WTC11 (cell line): ENCODE measurements around the gene CNPY1. TPM values are rescaled to one million over a fixed set of nuclear protein-coding genes. Genes with fewer than 3 reads are reported as not detected.

ENCODE experiments used
- ATAC-seq: fragments of 200-7000 bp; cut with Tn5 transposase; 2 replicates; pipeline ENCODE4 v1.10.0; 2021; ENCODE audit warnings: mild to moderate bottlenecking, moderate library complexity
- CTCF ChIA-PET: fragments of 300-600 bp; sonication (Branson Sonifier 250); formaldehyde crosslinking; loops from one replicate; lab custom pipeline; 2021; ENCODE audit warnings: antibody characterized with exemption; lab: Charles Lee
- POLR2A ChIA-PET: fragments of 350-600 bp; sonication (Branson Sonifier 250); formaldehyde crosslinking; loops from one replicate; lab custom pipeline; 2021; ENCODE audit warnings: antibody characterized with exemption; lab: Charles Lee
- DNase-seq: peaks from one replicate; pipeline ENCODE4 v3.0.0; 2021; ENCODE audit warnings: low spot score
- H3K27ac Mint-ChIP-seq: 2 replicates; pipeline ENCODE4 v1.8.0; 2021; ENCODE audit warnings: mixed read lengths
- H3K27me3 Mint-ChIP-seq: 2 replicates; pipeline ENCODE4 v1.8.0; 2021; ENCODE audit warnings: low read depth, mild to moderate bottlenecking, moderate library complexity, mixed read lengths
- H3K36me3 Mint-ChIP-seq: 2 replicates; pipeline ENCODE4 v1.8.0; 2021; ENCODE audit warnings: mixed read lengths
- H3K4me1 Mint-ChIP-seq: 2 replicates; pipeline ENCODE4 v1.8.0; 2022; ENCODE audit warnings: mixed read lengths
- H3K4me3 Mint-ChIP-seq: 2 replicates; pipeline ENCODE4 v1.8.0; 2021; ENCODE audit warnings: mild to moderate bottlenecking, moderate library complexity, mixed read lengths
- H3K9me3 Mint-ChIP-seq: 2 replicates; pipeline ENCODE4 v1.8.0; 2021; ENCODE audit warnings: mixed read lengths
- ARID4B ChIP-seq: sonication (generic); formaldehyde crosslinking; IDR thresholded peaks from 2 replicates; pipeline ENCODE4 v1.8.0; 2023; ENCODE audit warnings: missing genetic modification reagents, mild to moderate bottlenecking, borderline replicate concordance
- CBFB ChIP-seq: sonication (generic); formaldehyde crosslinking; IDR thresholded peaks from 2 replicates; pipeline ENCODE4 v1.8.1; 2022; ENCODE audit warnings: mild to moderate bottlenecking, low read depth, missing genetic modification reagents
- CREB1 ChIP-seq: sonication (generic); formaldehyde crosslinking; IDR thresholded peaks from 2 replicates; pipeline ENCODE4 v1.8.0; 2023; ENCODE audit warnings: mild to moderate bottlenecking, missing genetic modification reagents
- ELF4 ChIP-seq: sonication (generic); formaldehyde crosslinking; IDR thresholded peaks from 2 replicates; pipeline ENCODE4 v1.8.1; 2022; ENCODE audit warnings: low read depth, mild to moderate bottlenecking, moderate library complexity, missing genetic modification reagents
- FOXK1 ChIP-seq: sonication (generic); formaldehyde crosslinking; IDR thresholded peaks from 2 replicates; pipeline ENCODE4 v1.8.0; 2022; ENCODE audit warnings: mild to moderate bottlenecking, moderate library complexity, missing genetic modification reagents
- FOXP4 ChIP-seq: sonication (generic); formaldehyde crosslinking; IDR thresholded peaks from 2 replicates; pipeline ENCODE4 v1.8.0; 2022; ENCODE audit warnings: mild to moderate bottlenecking, missing genetic modification reagents
- JAZF1 ChIP-seq: fragments of 250-450 bp; sonication (Bioruptor Pico); IDR thresholded peaks from 2 replicates; pipeline ENCODE4 v1.9.0; 2021; ENCODE audit warnings: moderate library complexity, mild to moderate bottlenecking, inconsistent platforms
- NFYB ChIP-seq: sonication (generic); formaldehyde crosslinking; conservative IDR thresholded peaks from 2 replicates; pipeline ENCODE4 v1.8.0; 2022; ENCODE audit warnings: low read depth, missing genetic modification reagents
- NR3C1 ChIP-seq: sonication (generic); formaldehyde crosslinking; conservative IDR thresholded peaks from 2 replicates; pipeline ENCODE4 v1.8.1; 2023; ENCODE audit warnings: low read depth, mild to moderate bottlenecking, missing genetic modification reagents
- RELA ChIP-seq: sonication (generic); formaldehyde crosslinking; IDR thresholded peaks from 2 replicates; pipeline ENCODE4 v1.8.1; 2022; ENCODE audit warnings: missing genetic modification reagents, mild to moderate bottlenecking, borderline replicate concordance
- TCF7 ChIP-seq: sonication (generic); formaldehyde crosslinking; IDR thresholded peaks from 2 replicates; pipeline ENCODE4 v1.8.0; 2022; ENCODE audit warnings: mild to moderate bottlenecking, low read depth, missing genetic modification reagents, moderate library complexity
- ZBTB21 ChIP-seq: sonication (generic); formaldehyde crosslinking; IDR thresholded peaks from 2 replicates; pipeline ENCODE4 v1.8.1; 2023; ENCODE audit warnings: mild to moderate bottlenecking, missing genetic modification reagents, borderline replicate concordance
- ZBTB43 ChIP-seq: sonication (generic); formaldehyde crosslinking; IDR thresholded peaks from 2 replicates; pipeline ENCODE4 v1.8.1; 2023; ENCODE audit warnings: mild to moderate bottlenecking, missing genetic modification reagents
- ZNF232 ChIP-seq: sonication (generic); formaldehyde crosslinking; IDR thresholded peaks from 2 replicates; pipeline ENCODE4 v1.8.0; 2022; ENCODE audit warnings: mild to moderate bottlenecking, missing genetic modification reagents
- ZNF263 ChIP-seq: sonication (generic); formaldehyde crosslinking; IDR thresholded peaks from 2 replicates; pipeline ENCODE4 v1.8.1; 2022; ENCODE audit warnings: low read depth, mild to moderate bottlenecking, moderate library complexity, missing genetic modification reagents
- ZNF396 ChIP-seq: fragments of 250-450 bp; sonication (Bioruptor Pico); IDR thresholded peaks from 2 replicates; pipeline ENCODE4 v1.8.0; 2021; ENCODE audit warnings: mild to moderate bottlenecking, moderate library complexity, borderline replicate concordance
- total RNA-seq: library from RNA; stranded (reverse); gene quantifications from 3 replicates; pipeline ENCODE4 v1.2.3, GENCODE V29; 2021

CNPY1 gene
- total RNA-seq, 1 experiment from 2014 or later, result 0.09 TPM

- TF ChIP-seq FOXP4 (no peak), CBFB (CRISPR knock-in tag) (no peak), RELA (CRISPR knock-in tag) (no peak), ELF4 (CRISPR knock-in tag) (no peak), TCF7 (CRISPR knock-in tag) (no peak), ZBTB43 (CRISPR knock-in tag) (no peak), ARID4B (CRISPR knock-in tag) (no peak), CREB1 (CRISPR knock-in tag) (no peak), ZNF232 (CRISPR knock-in tag) (no peak), ZBTB21 (no peak), ZNF263 (no peak)
Observed at GRCh38 chr7:155576416-155576815, 30.1 kb upstream of the CNPY1 start (continued).

- ATAC-seq (no peak), DNase-seq (no peak)
- no peaks in the 10 kb centered on the region; the same call in 1 of the 2 replicates for H3K27me3 Mint-ChIP-seq
- H3K9me3 Mint-ChIP-seq, result no peaks in the 10 kb centered on the region
- no peaks in the 10 kb centered on the region for H3K36me3 Mint-ChIP-seq
- no peak overlapping the region for H3K4me3 Mint-ChIP-seq
- peaks cover 9% of the 10 kb centered on the region for H3K4me1 Mint-ChIP-seq
- ChIA-PET CTCF (interaction anchor here (1.2 to 1.3 kb wide), 2 partner anchors 19 to 24 kb away, joined by 4 to 5 read pairs; no protein-coding TSS in a partner anchor), POLR2A (no interaction called here)
- H3K27ac Mint-ChIP-seq, result no peak overlapping the region
- TF ChIP-seq NR3C1 (CRISPR knock-in tag), result no peak
- TF ChIP-seq JAZF1 (CRISPR knock-in tag), result no peak
- TF ChIP-seq ZNF396, result no peak
- TF ChIP-seq NFYB (CRISPR knock-in tag), result no peak
- no peak for TF ChIP-seq FOXK1
Observed at GRCh38 chr7:155574556-155575290, 28.4 kb upstream of the CNPY1 start.
